Fibroblast of skin of left quadriceps (primary cell): ENCODE measurements around the gene ADCY2.

Experiments
- DNase-seq, 2 experiments: peaks; one replicate each; pipeline ENCODE4 v3.0.0-alpha.2; 2013; ENCODE audit warnings: low read depth in 2 of 2

ADCY2 gene

DNA sequence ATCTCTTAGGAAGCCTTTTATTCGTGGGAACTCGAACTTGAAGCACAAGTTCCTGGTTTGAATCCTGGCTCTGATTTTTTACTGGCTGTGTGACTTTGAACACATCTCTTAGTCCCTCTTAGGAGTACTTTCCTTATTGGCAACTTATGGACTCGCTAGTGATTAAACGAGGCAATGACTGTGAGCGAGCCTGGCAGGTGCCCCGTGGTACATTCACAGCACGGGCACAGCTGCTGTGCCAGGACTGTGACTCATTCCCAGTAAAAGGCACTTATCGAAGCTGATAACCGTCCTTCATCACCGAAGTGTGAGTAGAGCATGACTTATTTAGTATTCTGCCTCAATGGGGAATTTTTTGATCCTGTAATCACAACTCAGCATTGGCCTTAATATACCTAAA lies 432.3 kb downstream of the ADCY2 start:
- DNase-seq = no peak

DNA sequence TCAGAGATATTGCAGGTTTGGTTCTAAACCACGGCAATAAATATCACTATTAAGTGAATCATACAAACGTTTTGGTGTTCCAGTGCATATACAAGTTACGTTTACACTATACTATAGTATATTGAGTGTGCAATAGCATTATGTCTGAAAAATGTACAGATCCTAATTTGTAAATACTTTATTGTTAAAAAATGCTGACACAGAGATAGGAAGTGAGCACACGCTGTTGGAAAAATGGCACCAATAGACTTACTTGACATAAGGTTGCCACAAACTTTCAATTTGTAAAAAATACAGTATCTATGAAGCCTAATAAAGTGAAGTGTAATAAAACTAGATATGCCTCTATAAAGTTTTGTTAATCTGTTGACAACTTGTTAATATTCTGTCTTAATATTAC lies 439.0 kb downstream of the ADCY2 start:
- DNase-seq = no peak

DNA sequence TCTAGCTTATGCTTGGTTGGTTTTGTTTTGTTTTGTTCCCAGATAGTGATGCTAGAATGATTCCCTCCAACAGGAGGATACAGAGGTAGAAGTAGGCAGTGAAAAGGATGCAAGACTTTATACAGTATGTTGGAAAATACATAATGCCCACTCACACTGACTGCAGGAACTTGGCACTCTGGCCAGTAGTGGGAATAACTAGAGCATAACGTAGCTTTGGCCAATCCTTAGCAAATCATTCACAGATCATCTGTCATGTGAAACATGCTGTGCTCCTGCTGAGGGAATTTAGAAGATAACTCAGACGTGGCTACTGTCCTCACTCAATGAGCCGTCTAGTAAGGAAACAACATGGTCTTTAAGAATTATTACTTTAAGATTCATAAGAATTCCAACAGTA lies 441.5 kb downstream of the ADCY2 start:
- no peak for DNase-seq

DNA sequence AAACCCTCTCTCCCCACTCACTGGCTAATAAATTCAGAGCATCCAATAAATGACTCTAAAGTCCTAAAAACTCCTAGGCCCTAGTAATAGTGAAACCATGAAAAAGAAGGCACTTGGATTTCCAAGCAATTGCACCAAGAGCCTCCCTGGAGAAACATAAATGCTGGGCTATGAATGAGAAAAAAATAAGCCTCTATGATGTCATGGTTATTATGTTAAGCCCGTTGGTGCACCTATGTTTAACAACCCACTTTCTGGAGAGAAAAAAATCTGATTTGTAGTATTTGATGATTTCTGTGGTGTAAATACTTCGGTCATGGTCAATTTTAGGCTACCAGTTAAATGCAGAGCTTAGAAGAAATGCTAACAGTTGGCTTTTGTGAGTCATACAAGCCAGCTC lies 446.6 kb downstream of the ADCY2 start:
- no peak for DNase-seq

DNA sequence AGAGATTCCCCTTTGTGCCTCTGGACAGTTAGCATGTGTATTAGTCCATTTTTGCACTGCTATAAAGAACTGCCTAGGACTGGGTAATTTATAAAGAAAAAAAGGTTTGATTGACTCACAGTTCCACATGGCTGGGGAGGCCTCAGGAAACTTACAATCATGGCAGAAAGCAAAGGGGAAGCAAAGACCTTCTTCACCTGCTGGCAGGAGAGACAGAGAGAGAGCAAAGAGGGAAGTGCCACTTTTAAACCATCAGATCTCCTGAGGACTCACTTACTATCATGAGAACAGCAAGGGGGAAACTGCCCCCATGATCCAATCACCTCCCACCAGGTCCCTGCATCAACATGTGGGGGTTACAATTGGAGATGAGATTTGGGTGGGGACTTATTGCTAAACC lies 449.0 kb downstream of the ADCY2 start:
- DNase-seq = no peak

DNA sequence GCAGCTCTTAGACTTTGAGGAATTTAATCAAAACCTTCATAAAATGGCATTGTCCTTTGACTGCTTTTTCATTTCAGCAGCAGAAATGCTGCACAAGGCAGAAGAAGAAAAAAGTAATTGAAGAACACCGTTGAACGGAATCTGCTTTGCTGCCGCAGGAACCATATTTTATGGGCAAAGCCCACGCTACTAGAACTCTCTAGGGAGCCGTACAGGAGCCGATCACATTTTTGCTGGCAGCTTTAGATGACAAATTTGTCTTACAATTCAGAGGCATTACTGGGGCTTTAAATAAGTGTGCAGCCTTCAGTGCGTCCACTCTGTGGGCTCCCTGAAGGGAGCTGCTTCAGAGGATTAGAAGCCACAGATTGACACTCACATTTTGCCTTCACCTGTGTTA lies 449.6 kb downstream of the ADCY2 start:
- no peak for DNase-seq

DNA sequence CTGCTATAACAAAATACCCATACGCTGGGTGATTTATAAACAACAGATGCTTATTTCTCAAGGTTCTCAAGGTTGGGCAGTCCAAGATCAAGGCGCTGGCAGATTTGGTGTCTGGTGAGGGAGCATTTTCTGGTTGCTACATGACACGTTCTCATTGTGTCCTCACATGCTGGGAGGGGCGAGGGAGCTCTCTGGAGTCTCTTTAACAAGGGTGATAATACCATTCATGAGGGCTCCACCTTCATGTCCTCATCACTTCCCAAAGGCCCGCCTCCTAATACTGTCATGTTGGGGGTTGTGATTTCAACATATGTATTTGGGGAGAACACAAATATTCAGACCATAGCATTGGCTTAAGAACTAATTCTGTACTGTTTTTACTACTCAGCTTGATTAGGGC lies 450.4 kb downstream of the ADCY2 start:
- no peak for DNase-seq

DNA sequence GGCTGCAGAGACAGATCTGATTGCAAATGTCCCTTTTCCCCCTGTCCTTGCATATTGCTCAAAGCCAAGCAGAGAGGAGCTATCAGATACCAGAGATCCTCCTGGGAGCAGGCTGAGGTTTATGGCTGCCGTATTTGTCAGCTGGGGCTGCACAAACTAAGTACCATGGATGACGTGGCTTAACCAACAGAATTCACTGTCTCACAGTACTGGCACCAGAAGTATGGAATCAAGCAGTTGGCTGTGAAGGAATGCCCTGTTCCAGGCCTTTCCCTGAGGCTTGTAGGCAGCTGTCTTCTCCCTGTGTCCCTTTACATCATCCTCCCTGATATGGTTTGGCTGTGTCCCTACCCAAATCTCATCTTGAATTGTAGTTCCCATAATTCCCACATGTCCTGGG lies 452.4 kb downstream of the ADCY2 start:
- DNase-seq = no peak

DNA sequence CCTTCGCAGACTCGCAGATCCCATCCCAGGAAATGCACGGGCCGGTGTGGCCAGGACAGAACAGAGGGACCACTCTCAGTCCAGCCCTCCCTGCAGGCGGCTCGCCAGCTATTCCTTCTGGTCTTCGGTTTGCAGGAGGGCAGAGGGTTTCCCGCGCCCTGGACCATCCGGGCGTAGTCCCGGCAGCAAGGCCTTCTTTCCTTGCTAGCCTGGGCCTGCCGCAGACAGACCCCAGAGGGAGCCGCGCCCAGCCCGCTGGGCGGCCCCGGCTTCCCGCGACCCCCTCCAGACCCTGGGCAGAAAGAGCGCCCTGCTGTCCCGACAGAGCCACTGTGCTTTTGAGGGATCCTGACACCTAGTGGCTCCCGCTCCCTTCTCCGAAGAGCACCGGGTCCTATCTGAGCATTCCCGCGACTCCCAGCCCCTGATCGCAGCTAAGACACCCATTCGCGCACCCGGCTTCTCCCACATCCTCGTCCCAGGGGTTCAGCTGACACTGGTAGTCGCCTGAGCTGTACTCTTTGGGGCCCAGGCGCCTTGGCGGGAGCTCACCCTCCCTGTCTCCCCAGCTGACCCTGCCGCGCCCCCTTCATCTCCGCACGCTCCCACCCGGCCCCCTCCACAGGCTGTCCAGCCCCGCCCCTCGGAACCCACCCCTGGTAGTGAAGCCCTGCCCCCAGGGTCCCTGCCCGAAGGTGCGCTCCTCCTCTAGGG lies 453.9 kb downstream of the ADCY2 start:
- DNase-seq = no peak

DNA sequence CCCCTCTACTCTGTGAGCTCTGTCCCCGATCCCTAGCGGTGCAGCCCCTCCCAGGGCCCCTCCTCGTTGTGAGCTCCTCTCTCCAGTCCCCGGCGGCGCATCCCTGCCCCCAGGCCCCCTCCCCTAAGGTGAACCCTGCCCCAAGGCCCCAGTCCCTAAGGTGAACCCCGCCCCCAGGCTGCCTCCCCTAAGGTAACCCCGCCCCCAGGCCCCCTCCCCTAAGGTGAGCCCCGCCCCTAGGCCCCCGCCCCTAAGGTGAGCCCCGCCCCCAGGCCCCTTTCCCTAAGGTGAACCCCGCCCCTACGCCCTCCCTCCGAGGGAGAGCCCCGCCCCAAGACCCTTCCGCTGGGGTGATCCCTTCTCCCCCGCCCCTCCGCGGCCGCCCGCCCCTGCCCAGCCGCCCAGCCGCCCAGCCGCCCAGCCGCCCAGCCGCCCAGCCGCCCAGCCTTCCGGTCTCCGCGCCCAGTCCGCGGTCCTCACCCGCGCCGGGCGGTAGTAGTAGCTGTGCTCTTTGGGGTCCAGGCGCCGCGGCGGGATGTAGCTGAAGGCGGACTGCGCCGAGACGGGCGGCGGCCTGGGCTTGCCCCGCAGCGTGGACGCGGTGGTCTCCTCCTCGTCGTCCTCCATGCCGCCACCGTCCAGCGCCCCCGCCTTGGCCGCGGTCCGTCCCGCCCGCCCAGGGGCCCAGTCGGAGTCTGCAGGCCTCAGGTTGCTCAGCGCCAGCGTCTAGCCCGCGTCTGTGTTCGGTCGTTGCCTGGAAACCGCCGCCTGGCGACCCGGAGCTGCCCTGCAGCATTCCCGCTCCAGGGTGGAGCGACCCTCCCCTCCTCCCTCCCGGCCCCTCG lies 454.7 kb downstream of the ADCY2 start, which contains the start of gene CFAP90:
Gene CFAP90, minus strand, starts transcription at position 739 of the 845 bp plus-strand sequence. Its CDS starts 112 bp downstream, at position 627.
- no peak for DNase-seq

DNA sequence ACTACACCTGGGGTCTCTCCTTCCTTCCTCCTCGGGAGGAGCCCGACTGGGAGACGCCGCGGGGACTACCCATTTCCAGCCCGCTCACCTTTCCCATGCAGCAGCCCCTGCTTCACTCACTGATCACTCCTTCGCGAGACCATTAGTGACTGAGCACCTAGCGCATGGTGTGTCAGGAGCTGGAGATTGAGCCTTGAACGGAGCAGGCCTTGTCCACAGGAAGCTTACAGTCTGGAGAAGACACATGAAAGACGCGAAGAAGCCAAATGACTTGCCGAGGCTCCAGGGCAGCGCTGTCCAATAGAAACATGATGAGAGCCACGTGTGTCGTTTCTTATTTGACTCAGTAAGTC lies 455.3 kb downstream of the ADCY2 start:
- no peak for DNase-seq

DNA sequence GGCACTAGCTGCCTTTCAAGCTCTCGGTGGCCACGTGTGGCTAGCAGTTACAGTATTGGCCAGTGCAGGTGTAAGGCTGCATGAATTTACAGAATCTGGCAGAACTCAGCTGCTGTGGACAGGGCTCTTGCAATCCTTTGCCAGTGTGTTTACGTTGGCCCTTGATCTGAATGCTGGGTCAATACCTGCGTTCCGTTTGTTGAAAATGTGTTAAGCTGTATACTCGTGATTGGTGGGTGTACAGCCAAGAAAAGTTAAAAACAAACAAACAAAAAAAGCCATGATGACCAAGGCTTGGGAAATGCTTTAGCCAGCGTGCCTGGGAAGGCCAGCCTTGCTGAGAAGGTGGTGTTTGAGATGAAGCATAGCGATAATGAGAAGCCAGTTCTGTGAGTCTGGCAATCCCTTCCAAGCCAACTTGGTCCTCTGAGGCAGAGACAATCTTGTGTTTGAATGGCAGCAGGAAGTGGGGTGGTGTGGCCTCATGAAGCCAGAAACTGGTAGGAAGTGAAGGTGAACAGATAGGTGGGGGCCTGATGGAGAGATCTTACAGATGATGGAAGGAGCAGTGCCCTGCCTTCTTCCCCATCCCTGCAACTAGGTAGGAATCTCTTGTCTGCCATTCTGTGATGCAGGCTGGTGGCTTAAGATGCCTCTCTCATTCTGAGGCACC lies 455.8 kb downstream of the ADCY2 start:
- no peak for DNase-seq

DNA sequence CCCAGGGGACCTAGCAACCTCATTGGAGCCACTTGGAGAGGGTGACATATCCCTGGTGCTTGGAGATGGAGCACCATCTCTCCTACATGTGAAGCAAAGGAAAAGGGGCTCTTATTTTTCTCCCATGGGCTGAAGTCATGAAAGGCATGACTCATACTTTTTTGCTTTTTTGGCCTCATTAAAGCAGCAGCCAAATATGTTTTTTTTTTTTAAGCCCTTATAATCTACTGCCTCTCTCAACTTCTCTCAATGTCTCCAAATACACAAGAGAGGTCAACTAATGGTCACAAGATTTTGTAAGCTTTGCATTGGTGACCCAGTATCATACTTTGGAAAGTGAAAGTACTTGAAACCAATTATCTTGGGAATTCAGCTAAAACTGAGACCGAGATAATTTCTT lies 456.6 kb downstream of the ADCY2 start:
- DNase-seq = no peak

DNA sequence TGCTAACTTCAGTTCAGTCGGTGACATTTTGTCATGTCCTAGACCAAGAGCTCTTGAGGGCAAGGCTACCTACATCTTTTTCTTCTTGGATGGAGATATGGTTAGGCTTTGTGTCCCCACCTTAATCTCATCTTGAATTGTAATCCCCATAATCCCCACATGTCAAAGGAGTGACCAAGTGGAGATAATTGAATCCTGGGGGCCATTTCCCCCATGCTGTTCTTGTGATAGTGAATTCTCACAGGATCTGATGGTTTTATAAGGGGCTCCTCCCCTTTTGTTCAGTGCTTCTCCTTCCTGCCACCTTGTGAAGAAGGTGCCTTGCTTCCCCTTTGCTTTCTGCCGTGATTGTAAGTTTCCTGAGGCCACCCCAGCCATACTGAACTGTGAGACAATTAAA lies 457.1 kb downstream of the ADCY2 start:
- DNase-seq = no peak

DNA sequence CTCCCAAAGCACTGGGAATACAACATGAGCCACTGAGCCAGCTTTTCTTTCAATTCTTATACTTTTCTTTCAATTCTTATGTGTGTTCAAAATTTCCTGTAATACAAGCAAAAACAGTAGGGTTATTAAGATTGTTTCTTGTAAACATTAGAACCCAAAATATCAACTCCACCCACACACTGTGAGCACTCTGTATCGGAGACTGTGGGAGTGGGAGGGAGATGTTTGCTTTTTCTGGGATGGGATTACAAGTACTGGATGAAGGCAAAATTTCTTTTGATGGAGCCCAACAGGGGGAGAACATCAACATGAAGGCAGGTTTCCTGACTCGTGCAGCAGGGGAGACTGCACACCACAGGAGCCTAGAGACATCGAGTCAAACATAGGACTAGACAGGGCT lies 459.7 kb downstream of the ADCY2 start:
- no peak for DNase-seq

DNA sequence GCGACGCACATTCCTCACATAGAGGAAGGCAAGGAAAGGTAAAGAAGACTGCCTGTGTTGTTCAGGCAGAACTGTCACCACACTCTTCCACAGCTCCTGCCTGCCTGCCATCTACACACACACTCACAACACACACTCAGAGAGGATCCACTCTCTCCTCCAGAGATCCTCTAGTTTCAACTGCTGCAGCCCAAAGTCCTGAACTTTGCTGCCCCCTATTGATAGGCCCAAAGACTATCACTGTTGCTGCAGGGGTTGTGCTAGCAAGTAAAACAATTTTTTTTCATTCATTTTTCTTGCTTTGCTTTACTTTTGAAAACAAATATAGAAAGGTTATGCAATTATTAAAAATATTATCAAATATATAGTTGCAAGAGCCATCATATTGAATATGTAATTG lies 460.9 kb downstream of the ADCY2 start:
- no peak for DNase-seq

DNA sequence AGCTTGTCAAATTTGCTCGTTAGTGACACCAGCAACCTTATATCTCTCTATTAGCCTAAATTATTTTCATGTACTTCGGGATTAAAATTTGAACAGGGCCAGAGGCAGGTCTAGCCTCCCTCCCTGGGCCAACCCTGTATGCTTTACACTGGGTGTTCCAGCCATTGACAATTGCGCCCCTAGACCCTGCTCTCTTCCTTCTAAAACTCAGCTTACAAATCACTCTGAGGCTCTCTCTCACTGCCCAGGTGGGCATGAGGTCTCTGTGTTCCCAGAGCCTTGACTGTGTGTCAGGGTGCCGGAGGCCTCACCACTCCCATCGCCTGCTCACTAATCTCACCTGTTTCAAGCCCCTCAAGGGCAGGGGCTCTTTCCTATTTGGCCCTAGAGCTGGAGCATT lies 461.4 kb downstream of the ADCY2 start:
- DNase-seq = no peak

DNA sequence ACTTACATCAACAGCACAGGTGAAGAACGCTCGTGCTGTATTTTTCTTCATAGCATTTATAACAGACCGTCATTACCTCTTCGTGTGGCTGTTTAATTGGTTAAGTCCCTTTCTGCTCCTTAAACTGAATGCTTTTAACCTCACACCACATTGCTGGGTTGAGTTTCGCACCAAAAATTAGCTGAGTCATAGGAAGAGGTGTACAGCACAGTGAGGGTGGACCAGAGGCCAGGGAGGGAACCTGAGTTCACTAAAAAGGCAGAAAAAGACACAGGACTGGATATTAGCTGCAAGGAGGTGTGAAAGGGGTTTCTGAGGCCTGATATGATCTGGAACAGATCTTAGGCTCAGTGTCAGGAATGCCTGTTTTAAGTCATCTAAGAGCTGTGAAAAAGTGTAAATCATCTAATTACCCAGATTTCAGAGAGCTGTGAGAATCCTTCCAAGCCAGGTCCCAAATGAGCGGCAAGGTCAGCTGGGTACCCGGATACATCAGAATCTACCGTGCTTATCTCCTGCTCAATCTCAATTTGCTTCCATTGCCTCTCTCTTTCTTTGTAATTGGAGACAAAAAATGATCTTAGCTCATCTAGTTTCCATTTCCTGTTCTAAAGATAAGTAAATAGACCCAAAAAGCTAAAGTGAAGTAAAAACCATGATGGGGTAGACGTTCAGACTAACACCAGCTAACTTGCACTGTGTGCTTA lies 462.1 kb downstream of the ADCY2 start:
- no peak for DNase-seq

DNA sequence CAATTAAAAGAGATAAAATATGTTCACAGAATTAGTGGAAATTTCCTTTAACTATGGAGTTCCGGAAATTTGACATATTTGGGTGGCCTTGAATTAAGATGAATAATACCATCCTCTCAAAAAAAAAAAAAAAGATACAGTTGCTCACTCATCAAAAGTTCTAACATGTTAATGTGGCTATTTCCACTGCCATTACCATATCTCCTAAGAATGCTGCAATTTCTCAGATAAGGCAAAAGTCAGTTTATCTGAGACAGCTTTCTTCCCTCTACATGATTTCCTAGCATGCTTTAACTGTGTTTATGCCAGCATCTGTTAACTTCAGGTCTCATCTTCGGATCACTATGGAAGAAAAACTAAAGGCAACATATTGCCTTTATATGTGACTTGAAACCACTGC lies 470.3 kb downstream of the ADCY2 start:
- DNase-seq = no peak

DNA sequence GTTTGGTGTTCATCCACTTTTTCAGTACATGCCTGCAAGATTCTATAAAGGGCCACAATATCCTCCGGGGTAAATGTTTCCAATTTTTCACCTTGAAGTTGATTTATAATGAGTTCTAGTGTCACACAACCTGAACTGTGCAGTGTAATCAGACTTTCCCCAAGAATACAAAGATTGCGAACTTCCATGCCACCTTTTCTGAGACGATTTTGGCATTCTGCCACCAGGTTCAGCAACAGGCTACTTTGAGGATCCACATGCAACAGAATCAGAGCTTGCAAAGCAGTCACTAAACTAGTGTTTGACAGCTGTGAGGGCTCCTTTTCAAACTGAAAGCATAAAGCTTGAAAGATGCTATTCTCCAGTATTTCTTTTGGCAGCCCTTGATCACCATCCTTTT lies 471.3 kb downstream of the ADCY2 start:
- no peak for DNase-seq

DNA sequence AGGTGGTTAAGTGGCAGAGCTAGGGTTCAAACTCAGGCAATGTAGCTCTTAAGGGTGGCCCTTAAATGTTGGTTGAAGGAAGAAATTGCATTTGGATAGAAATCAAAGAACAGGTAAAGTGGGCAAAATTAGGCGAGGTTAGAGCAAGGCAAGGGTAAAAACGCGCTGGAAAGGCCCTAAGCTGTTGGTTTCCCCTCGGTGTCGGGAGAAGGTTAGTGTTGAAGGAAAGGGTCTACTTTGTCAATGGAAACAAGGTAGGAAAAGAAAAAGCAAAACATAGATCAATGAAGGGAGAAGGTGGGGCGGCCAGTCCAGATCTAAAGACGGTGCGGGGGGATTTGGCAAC lies 472.5 kb downstream of the ADCY2 start:
- no peak for DNase-seq

DNA sequence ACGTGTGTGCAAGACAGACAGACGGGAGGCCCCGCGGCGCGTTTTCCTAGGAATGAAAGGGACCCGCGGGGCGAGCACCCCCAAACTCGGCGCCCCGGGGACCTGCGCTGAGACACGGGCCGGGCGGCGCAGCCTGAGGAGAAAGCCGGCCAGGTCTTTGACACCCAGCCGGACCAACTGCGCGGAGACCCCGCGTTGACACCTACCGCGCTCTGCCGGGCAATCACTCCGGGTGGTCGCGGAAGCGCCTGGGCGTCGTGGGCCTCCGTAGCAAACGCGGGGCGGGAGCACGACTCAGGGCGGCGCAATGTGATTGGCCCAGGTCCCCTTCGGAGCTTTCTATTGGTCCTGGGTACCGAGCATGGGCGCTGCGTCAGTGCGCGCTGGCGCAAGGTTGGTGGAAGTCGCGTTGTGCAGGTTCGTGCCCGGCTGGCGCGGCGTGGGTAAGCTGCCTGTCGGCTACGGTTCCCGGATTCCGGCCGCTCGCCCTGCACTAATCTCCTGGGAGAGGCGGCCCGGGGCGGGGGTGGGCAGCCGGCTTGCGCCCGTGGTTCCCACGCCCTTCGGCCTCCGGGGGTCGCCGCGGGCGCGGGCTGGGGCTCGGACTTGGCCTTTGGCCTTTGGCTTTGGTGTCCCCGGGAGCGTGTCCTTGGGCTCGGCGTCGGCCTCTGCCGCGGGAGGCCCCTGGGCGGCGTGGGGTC lies 473.0 kb downstream of the ADCY2 start, which contains the start of the genes FASTKD3 and MTRR:
Gene FASTKD3, minus strand, starts transcription at position 259 of the 701 bp plus-strand sequence. CDS start 948 bp downstream, outside the sequence.
Gene MTRR, plus strand, starts transcription at position 376 of the 701 bp plus-strand sequence. CDS start 1,647 bp downstream, outside the sequence.
- DNase-seq = peak; percentile 78 to 83
